ENCODE measurements around the gene CDK18.

The CDK18 gene

DNA sequence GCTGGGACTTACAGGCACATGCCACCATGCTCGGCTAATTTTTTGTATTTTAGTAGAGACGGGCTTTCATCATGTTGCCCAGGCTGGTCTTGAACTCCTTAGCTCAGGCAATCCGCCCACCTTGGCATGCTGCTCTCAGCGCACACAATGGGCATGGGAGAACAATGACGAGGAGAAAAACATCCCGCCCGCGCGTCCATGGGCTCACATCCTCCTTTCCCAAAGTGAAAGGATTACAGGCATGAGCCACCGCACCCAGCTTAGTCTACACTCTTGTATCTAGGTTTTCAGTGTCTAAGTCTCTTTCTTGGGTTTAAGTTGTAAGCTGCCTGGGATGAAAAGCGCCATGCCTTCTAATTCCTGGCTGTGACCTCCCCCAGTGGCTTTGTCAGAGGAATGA, 37.9 kb downstream of the CDK18 start:
- DNase-seq, result no peak

DNA sequence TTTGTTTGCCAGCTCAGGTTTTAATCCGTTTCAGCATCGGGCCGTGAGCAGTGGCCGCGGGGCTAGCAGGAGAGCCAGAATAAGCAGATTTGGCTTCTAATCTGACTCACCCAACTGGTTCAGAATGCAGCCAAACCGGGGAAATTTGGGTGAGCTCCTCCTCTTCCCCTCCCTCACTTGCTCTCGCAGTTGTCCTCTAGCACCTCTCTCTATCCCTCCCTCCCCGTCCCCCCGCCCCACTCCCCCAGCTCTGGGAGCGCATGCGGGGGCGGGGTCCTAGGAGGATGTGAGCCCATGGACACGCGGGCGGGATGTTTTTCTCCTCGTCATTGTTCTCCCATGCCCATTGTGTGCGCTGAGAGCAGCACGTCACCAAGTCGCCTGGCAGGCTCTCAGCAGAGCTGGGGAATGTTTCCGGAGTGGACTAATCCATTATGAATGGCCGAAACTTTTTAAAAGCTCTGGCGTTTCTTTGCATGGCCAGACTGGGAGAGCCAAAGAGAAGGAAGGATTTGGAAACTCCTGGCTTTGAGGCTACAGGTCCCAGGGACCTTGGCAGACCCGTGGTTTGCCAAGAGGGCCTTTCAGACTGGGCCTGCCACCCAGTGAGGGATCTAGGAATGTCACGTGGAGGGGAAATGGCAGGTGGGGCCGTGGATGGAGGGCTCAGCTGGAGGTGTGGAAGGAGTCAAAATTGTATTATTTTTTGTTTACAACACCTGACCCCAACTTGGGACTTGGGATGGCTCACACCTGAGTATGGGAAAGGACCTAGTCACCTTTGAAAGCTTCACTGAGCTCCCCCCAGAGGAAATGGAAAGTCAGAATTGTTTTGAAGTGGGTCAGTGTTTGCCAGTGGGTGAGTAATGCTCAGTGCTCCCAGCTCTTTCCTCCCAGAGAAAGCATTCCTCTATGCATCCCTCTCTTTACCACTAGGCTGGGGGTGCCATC, 39.2 kb downstream of the CDK18 start:
- peak; percentile 97 for DNase-seq

- no peak for DNase-seq
Observed at GRCh38 chr1:205545001-205545919, 40.8 kb downstream of the CDK18 start.

GRCh38 chr1:205545991-205546390, 41.5 kb downstream of the CDK18 start:
- no peak for DNase-seq

GRCh38 chr1:205546541-205546940, 42.1 kb downstream of the CDK18 start:
- DNase-seq, result peak; percentile 43

DNA sequence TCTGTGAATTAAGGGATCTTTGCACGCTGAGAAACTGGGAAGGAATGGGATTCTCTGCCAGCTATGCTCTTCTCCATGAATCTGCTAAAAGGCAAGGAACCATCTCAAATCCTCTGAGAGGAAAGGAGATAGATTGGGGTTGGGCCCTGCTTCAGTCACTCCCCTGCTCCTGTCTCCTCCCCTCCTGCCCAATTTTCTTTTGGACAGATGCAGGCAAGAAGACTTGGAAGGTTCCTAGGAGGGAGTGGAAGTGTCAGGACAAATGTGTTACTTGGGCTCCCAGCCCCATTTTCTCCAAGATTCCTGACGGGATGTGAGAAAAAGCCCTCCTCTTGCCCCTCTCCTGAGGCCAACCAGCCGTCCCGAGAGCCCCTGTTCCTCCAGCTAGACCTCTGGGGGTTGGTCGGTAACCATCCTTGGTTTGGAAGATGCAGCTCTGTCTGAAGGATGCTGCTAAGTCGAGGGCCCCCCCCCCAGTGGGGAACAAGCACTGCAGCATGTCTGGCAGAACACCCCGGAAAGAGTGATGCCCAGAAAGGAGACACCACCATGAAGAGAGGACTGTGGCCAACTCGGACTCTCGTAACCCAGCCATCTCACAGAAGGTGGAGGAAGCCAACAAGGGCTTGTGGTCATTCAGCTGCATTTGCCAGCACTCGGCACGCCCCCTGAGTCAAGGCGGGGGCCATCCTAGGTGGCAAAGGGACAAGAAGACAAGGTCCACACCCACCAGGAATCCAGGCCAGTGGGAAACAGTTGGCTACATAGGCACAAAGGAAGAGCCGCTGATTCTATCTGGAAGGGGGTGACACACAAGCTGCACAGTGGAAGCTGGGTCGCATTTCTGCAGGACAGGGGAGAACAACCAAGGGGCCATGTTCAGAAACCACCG, 43.7 kb downstream of the CDK18 start:
- no peak for DNase-seq

- no peak for DNase-seq
Observed at GRCh38 chr1:205554026-205554811, 49.8 kb downstream of the CDK18 start.

DNA sequence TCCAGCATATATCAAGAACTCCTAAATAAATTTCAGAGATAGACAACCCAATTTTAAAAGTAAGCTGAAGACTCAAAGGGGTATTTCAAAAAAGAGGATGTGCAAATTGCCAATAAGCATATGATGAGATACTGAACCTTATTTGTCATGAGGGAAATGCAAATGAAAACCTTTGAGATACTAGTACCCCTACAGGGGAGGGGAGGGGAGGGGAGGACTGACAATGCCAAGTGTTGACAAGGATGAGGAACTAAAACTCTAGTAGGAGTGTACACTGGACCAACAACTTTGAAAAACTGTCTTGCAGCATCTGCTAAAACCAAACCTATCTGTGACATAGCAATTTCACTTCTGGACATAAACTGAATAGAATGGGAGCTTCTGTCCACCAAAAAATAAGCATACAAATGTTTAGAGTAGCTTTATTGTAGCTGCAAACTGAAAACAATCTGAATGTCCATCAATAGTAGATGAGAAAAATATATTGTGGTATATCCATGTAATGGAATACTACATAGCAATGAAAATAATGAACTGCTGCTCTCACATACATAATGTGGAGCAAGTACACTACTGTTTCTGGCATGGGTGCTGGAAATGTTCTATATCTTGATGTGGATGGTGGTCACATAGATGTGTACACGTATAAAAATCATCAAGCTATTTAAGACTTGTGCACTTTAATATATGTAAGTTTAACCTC, 57.2 kb downstream of the CDK18 start:
- no peak for DNase-seq

DNA sequence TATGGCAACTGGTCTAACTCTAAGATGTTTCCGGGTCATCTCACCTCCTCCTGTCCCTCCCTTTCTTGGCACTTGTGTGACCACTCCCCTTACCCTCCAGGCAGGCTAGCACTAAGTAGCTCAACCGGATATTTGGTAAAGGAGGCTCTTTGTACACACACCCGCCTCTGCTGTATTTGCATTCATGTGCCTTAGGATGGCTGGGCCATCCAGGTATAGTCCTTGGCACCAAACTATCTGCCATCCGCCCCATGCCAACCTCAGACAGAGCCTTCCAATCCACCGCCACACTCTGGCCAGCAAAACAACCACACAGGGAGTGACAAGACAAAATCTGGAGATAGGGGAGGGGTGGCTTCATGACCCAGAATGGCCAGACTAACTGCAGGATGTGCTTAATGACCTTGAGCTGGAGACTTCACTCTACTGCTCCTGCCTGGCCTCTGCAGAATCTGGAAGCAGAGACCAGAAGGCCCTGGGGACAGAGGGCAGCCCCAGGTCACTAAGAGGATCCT, 59.5 kb downstream of the CDK18 start:
- no peak for DNase-seq

- DNase-seq, result peak; percentile 47
Observed at GRCh38 chr1:205565799-205566198, 61.3 kb downstream of the CDK18 start.

- no peak for DNase-seq
Observed at GRCh38 chr1:205567716-205568115, 63.2 kb downstream of the CDK18 start.

- DNase-seq, result no peak
Observed at GRCh38 chr1:205568135-205568468, 63.6 kb downstream of the CDK18 start.

DNA sequence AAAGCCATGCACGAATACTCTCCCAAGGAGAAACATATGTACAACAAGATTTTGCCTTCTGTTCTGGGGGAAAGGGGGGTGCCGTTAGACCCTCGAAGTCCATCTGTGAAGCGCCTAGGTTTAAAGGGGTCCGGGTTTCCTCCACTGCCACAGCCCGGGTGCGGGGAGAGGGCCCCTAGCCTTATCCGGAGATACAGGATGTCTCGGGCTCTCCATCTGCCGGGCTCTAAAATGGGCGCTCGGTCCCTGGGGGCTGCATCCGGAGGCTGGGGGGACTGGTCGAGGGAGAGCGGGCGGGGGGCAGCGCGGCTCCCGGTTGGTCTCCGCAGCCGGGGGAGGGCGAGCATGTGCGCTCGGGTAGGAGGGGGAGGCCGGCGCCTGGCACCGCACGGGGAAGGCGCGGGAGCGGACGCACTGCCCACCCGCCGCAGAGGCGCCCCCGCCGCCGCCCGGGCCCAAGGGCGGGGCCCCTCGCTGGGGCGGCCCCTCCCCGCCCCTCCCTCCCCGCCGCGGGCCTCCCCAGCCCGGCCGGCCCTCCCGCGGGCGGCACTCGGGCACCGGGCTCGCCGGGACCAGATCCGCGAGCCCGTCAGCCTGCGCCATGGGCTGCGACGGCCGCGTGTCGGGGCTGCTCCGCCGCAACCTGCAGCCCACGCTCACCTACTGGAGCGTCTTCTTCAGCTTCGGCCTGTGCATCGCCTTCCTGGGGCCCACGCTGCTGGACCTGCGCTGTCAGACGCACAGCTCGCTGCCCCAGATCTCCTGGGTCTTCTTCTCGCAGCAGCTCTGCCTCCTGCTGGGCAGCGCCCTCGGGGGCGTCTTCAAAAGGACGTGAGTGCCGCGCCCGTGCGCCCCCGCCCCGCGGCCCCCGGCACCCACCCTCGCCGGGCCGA, 64.2 kb downstream of the CDK18 start:
- peak; percentile 70 for DNase-seq

GRCh38 chr1:205569411-205570172, 65.1 kb downstream of the CDK18 start:
- DNase-seq, result peak; percentile 50

GRCh38 chr1:205570173-205570501, 65.7 kb downstream of the CDK18 start:
- no peak for DNase-seq

DNA sequence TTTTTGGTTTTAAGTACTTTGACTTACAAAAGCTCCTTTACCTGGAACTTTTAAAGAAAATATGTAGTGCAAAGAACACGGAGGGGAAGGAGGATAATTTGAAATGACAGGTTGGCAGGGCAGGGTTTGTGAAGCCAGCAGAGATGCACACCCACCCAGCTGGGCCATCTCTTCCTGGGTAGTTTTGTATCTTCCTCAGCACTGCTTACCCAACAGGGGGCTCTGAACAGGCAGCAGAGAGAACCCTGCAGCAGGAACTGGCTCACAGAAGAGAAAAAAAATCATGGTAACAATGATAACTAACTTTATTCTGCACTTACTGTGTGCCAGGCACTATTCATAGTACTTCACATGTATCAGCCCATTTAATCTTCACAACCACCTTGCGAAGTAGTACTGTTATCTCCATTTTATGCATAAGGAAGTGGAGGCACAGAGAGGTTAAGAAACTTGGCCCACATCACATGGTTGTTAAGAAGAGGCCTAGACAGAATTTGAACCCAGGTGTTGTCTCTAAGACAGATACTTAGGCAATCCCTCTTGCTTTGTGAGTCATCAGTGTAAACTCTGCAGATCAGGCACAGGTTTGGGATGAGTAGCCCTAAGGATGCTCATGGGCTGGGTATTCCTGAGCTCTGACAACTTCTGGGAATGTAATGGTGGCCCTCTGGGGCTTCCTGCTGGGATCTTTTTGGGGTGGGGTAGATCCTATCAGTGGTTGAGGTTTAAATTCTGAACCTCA, 66.5 kb downstream of the CDK18 start:
- DNase-seq, result peak; percentile 46

DNA sequence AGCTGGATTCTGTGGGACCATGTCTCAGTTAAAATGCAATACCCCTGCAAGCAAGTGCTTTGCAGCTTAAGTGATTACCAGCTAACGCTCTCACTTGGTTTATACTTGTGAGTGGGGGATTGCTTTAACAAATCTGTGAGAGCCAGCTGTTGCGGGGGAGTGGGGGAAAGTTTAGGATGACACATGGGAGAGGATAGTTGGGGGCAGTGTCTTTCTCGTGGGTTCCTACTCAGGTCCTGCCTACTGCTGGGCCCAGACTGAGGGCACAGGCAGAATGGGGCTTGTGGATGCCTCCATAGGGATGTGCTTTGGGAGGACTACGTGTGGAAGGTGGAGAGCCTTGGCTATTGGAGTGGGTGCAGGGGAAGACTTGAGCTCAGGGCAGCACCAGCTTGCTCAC, 67.3 kb downstream of the CDK18 start:
- no peak for DNase-seq

GRCh38 chr1:205572421-205572820, 68.0 kb downstream of the CDK18 start:
- DNase-seq, result no peak
